ENCODE data around the gene PRRC2B.
A peak's percentile ranks its signal among the peaks of the same experiment; 100 is the strongest.
"Not testable (repeated sequence)": the region's sequence is repeated elsewhere in the genome, so short reads cannot be mapped to it uniquely, and the experiment has no call there.

Gene PRRC2B

GRCh38 chr9:131433302-131433854 is 39.5 kb downstream of the PRRC2B start:
- no peak for DNase-seq

DNA sequence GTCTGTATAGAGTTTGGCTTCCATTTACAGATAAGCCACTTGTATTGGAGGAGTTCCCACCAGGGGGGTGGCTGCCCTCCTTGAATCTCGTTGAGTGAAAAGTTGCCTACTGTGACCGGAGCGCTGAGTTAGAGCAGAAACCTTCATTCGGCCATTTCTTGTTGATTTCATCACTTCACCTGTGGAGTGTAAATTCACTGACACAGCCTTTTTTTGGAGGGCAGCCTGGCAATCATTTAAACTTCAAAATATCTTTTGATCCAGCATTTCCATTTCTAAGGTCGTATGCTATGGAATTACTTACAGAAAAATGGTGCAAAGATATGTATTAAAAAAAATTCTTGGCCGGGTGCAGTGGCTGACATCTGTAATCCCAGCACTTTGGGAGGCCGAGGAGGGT is 40.8 kb downstream of the PRRC2B start:
- no peak for DNase-seq

- DNase-seq: no peak
These were observed 42.5 kb downstream of the PRRC2B start for GRCh38 chr9:131436376-131436775.

- DNase-seq: no peak
These were observed 43.0 kb downstream of the PRRC2B start for GRCh38 chr9:131436865-131437271.

DNA sequence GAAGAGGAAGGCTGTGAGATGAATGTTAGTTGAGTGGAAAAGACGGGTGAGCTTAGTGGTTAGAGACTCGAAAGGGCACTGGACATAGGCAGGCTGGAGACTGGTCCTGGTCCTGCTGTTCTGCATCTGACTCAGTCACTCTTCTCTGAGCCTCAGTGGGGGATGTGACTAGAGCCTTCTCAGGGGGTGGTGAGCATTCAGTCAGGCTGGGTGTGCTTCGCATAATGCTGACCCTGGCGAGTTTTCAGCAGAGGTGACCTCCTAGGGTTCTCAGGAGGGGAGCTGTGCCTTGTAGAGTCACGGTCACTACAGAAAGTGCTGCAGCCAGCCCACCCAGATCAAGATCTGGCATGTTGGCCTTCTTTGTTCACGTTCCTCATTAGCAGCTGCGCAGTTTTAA is 44.3 kb downstream of the PRRC2B start:
- DNase-seq: no peak

DNA sequence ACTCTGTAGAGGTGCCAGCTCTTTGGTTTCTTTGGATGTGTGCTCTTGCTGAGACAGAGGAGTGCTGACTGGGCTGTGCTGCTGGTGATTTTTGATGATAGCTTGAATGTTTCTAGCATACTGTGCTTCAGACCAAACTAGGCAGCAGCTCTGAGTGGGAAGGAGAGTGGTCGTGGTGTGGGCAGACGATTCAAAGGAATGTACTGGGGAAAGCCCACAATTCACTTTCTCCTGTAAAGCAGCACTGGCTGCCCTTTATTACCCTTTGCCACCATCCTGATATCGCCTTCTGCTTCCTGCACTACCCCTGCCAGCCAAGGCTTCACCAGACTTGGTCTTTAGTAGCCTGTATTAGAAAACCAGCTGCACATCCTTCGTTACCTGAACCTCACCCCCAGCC is 45.3 kb downstream of the PRRC2B start:
- DNase-seq: no peak

DNA sequence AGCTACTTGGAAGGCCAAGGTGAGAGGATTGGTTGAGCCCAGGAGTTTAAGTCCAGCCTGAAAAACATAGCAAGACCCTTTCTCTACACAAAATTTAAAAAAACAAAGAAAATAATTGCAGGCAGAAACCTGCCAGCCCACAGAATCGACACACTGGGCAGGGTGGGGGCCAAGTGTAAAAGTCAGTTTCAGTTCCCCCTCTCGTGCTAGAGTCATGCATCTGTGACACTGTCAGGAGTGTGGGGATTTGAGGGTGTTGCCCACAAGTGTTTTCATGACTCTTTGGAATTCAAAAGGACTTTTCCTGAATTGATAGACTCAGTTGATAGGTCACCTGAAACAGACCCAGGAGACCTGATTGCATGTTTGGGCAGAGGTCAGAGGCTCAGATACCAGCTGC is 47.6 kb downstream of the PRRC2B start:
- DNase-seq: no peak

DNA sequence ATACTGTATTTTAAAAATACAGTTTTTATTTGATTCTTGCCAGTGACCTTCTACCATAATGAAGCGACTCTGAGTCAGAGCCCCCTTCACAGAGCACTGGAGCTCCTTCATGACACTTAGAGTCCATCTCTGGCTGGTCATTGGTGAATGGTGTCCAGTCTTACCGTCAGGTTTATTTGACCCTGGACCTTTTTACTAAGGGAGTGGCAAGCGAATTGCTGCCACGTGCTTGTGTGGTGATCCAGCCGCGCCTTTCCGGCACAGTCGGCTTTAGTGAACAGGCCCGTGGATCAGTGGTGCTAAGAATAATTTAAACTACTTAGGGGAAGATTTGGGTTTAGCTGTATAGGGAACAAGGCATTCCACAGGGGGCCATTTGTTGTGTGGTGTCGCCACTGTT is 48.5 kb downstream of the PRRC2B start:
- DNase-seq: no peak

- no peak for DNase-seq
These were observed 49.8 kb downstream of the PRRC2B start for GRCh38 chr9:131443648-131444047.

DNA sequence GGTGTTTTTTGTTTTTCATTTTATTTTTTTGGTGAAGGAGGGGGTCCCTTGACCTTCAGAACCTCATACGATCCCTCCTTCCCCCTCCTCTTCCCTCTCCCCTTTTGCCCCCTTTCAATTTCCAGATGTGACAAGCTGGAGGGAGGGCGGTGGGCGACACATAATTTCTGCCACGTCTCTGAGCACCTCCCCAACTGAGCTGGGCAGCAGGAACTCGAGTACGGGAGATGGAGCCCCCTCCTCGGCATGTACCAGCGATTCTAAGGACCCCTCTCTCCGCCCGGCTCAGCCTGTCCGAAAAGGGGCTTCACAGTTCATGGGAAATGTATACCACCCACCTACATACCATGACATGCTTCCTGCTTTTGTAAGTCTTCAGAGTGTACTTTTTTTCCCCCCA is 52.4 kb downstream of the PRRC2B start:
- DNase-seq: no peak

GRCh38 chr9:131447148-131447547 is 53.3 kb downstream of the PRRC2B start:
- DNase-seq: peak in 5 of 51 donors; percentile 16 to 45 (median 31)

DNA sequence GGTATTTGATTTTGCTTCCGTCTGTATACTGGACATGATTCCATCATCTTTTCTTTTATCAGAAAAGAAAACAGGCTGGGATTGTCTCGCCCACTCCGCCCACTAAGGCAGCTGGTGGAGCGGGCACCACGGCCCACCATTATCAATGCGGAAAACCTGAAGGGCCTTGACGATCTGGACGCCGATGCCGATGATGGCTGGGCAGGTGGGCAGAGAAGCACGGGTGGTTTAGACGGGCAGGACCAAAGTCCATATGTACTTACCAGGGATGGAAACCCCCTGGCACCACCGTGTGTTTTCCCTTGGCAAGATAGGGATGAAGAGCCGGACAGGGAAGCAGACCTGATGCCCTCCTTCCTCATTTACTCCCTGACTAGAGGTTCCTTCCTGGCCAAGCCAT is 53.7 kb downstream of the PRRC2B start:
- DNase-seq: no peak

- DNase-seq: no peak
These were observed 54.9 kb downstream of the PRRC2B start for GRCh38 chr9:131448818-131449217.

DNA sequence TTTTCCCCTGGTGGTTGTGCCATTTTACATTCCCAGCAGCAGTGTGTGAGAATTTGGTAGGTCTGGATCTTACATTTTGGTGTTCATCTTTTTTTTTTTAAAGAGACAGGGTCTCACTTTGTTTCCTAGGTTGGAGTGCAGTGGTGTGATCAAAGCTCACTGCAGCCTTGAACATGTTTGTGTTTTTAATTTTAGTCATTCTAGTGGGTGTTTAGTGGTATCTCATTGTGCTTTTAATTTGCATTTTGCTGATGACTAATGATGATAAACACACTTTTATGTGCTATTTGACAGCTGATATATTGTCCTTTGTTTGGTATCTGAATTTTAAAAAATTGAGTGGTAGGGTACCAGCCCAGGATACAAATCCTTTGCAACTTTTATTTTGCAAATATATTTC is 55.4 kb downstream of the PRRC2B start:
- DNase-seq: no peak

GRCh38 chr9:131454028-131454427 is 60.1 kb downstream of the PRRC2B start:
- DNase-seq: no peak

DNA sequence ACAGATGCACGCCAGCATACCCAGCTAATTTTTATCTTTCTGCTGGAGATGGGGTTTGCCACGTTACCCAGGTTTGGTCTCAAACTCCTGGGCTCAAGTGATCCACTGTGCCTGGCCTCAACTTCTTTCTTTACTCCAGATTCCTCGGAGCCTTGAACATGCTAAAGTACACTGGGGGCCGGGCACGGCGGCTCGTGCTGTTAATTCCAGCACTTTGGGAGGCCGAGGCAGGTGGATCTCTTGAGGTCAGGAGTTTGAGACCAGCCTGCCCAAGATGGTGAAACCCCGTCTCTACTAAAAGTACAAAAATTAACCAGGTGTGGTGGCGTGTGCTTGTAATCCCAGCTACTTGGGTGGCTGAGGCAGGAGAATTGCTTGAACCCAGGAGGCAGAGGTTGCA is 61.8 kb downstream of the PRRC2B start:
- not testable (repeated sequence) for DNase-seq

- no peak for DNase-seq
These were observed 63.9 kb downstream of the PRRC2B start for GRCh38 chr9:131457746-131458145.

DNA sequence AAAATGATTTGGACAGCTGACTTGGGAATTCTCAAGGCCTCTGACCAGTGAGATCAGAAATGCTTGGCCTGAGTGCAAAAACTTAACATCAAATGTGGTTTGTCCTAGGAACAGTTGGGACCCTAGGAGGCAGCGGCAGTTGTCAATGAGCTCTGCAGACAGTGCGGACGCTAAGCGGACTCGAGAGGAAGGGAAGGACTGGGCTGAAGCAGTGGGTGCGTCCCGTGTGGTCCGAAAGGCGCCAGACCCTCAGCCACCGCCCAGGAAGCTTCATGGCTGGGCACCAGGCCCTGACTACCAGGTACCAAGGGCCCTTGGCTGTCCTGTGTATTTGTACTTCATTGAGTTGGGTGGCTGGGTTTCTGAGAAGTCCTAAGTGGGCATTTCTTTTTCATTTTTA is 65.2 kb downstream of the PRRC2B start:
- DNase-seq: no peak

DNA sequence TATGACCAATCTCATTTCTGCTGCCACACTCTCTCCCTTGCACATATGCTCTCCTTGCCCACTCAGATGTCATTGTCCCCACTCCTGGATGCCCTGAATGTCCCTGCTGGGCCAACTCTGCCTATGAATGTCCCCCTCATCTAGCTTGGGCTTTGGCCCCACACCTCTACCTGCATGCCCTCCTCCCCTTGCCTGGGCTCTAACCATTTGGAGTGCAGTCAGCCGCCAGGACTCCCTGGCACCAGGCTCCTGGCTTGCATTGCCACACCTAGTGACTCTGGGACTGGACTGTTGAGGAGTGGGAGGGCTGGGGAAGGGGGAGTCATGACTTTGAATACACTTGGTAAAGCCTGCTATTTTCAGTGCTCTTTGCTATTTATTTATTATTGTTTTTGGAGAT is 67.3 kb downstream of the PRRC2B start:
- DNase-seq: no peak

DNA sequence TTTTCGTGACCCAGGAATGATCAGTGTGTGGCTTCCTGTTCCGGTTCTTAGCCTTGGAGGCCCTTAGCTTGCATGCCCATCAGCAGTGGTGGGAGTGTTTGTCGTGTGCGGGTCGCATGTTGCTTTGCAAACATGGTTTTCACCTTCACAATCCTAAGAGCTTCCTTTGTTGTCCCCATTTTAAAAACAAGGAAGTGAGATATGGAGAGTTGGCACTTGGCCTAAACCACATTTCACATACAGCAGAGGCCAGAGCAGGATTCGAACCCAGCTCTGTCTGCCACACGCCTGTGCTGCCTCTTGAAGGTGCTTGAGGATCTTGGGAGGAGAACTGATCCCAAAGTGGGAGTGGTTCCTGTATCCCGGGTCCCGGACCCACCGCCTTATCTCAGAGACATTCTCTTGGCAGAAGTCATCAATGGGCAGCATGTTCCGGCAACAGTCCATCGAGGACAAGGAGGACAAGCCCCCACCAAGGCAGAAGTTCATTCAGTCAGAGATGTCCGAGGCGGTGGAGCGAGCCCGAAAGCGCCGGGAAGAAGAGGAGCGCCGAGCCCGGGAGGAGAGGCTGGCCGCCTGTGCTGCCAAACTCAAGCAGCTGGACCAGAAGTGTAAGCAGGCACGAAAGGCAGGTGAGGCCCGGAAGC is 70.6 kb downstream of the PRRC2B start:
- DNase-seq: no peak

GRCh38 chr9:131465401-131465800 is 71.5 kb downstream of the PRRC2B start:
- no peak for DNase-seq

- DNase-seq: no peak
These were observed 73.5 kb downstream of the PRRC2B start for GRCh38 chr9:131467214-131467935.

GRCh38 chr9:131468031-131468430 is 74.1 kb downstream of the PRRC2B start:
- no peak for DNase-seq

Data from hypothalamus (tissue), 51 donors.